DND-41 (cell line): Measurements from ENCODE around the gene STK32B.
A peak's percentile ranks its signal among the peaks of the same experiment; 100 is the strongest.

ENCODE experiments used
- ATAC-seq: fragments of 200-7000 bp; cut with Tn5 transposase; 3 replicates; pipeline ENCODE4 v1.9.1; 2021; ENCODE audit warnings: low read depth; ENCODE audit not compliant: insufficient read depth
- DNase-seq: peaks from one replicate; pipeline ENCODE4 v3.0.0-alpha.2; 2020
- H2AFZ ChIP-seq: 2 replicates; pipeline ENCODE4 v1.6.0; 2012; ENCODE audit warnings: low read depth, low read length
- H3K27ac ChIP-seq: 2 replicates; pipeline ENCODE4 v1.5.1; 2012; ENCODE audit warnings: low read length, inconsistent platforms
- H3K27me3 ChIP-seq: fragments of 200-600 bp; sonication (generic); 2 replicates; pipeline ENCODE4 v1.6.0; 2012; ENCODE audit warnings: low read length, mild to moderate bottlenecking, inconsistent platforms; ENCODE audit not compliant: insufficient read depth, poor library complexity
- H3K36me3 ChIP-seq: 2 replicates; pipeline ENCODE4 v1.5.1; 2012; ENCODE audit warnings: low read length, inconsistent platforms; ENCODE audit not compliant: insufficient read depth
- H3K4me1 ChIP-seq: 2 replicates; pipeline ENCODE4 v1.5.1; 2012; ENCODE audit warnings: mild to moderate bottlenecking, low read length; ENCODE audit not compliant: insufficient read depth
- H3K4me2 ChIP-seq: 2 replicates; pipeline ENCODE4 v1.6.0; 2012; ENCODE audit warnings: mild to moderate bottlenecking, moderate library complexity, low read length, inconsistent platforms; ENCODE audit not compliant: insufficient read depth
- H3K4me3 ChIP-seq, 2 experiments: fragments of 200-600 bp in 1 of 2; shearing (Covaris generic) in 1 of 2; 2 replicates each; pipeline ENCODE4 v1.5.1; 2012 to 2016; ENCODE audit warnings: inconsistent platforms in 2 of 2, low read length in 2 of 2, mild to moderate bottlenecking in 2 of 2, low read depth in 1 of 2, moderate library complexity in 1 of 2
- H3K79me2 ChIP-seq: 2 replicates; pipeline ENCODE4 v1.6.0; 2012; ENCODE audit warnings: low read length, inconsistent platforms; ENCODE audit not compliant: insufficient read depth
- H3K9ac ChIP-seq: 2 replicates; pipeline ENCODE4 v1.6.0; 2012; ENCODE audit warnings: low read depth, mild to moderate bottlenecking, inconsistent platforms, low read length, moderate library complexity
- H3K9me3 ChIP-seq: 2 replicates; pipeline ENCODE4 v1.5.1; 2012; ENCODE audit warnings: low read length, moderate library complexity, mild to moderate bottlenecking, inconsistent platforms; ENCODE audit not compliant: insufficient read depth, severe bottlenecking
- H4K20me1 ChIP-seq: 2 replicates; pipeline ENCODE4 v1.6.0; 2012; ENCODE audit warnings: low read length; ENCODE audit not compliant: insufficient read depth
- CTCF ChIP-seq: IDR thresholded peaks from 2 replicates; pipeline ENCODE4 v1.5.1; 2012; ENCODE audit warnings: borderline replicate concordance, low read length, moderate library complexity, mild to moderate bottlenecking; ENCODE audit not compliant: poor library complexity, severe bottlenecking; ENCODE audit errors: extremely low read depth
- EZH2 ChIP-seq: IDR thresholded peaks from 3 replicates; pipeline ENCODE4 v1.6.1; 2012; ENCODE audit warnings: borderline replicate concordance, low read depth, mild to moderate bottlenecking, moderate library complexity, low read length, inconsistent platforms; ENCODE audit not compliant: severe bottlenecking

STK32B gene

GRCh38 chr4:5200513-5200912 lies 149.2 kb downstream of the STK32B start:
- TF ChIP-seq CTCF (no peak), EZH2 (no peak)
- Histone ChIP-seq H3K9me3 (no peaks in the 10 kb centered on the region), H3K79me2 (no peaks in the 10 kb centered on the region), H3K27ac (no peak overlapping the region), H3K27me3 (no peaks in the 10 kb centered on the region), H3K36me3 (no peaks in the 10 kb centered on the region), H3K4me1 (no peaks in the 10 kb centered on the region), H3K9ac (no peak overlapping the region), H2AFZ (no peak overlapping the region), H4K20me1 (no peaks in the 10 kb centered on the region), H3K4me3 (no peak overlapping the region), H3K4me2 (no peak overlapping the region)
- ATAC-seq (no peak), DNase-seq (no peak)

GRCh38 chr4:5203309-5203992 lies 152.2 kb downstream of the STK32B start:
- Histone ChIP-seq H3K4me3 (no peak overlapping the region), H3K36me3 (no peaks in the 10 kb centered on the region), H3K4me2 (no peak overlapping the region), H2AFZ (no peak overlapping the region), H3K27me3 (no peaks in the 10 kb centered on the region), H4K20me1 (no peaks in the 10 kb centered on the region), H3K9ac (no peak overlapping the region), H3K79me2 (no peaks in the 10 kb centered on the region), H3K4me1 (no peaks in the 10 kb centered on the region), H3K27ac (no peak overlapping the region), H3K9me3 (no peaks in the 10 kb centered on the region)
- DNase-seq: peak; percentile 20
- ATAC-seq: peak; percentile 52; the same call in 2 of the 3 replicates
- TF ChIP-seq CTCF (no peak), EZH2 (no peak)

- no peak for ATAC-seq
- H3K9ac ChIP-seq: no peak overlapping the region
- TF ChIP-seq EZH2 (no peak), CTCF (no peak)
- H3K27ac ChIP-seq: no peak overlapping the region
- no peaks in the 10 kb centered on the region for H4K20me1 ChIP-seq
- no peak overlapping the region for H3K4me3 ChIP-seq
- H3K4me1 ChIP-seq: no peaks in the 10 kb centered on the region
- no peak for DNase-seq
- H3K9me3 ChIP-seq: no peaks in the 10 kb centered on the region
- no peaks in the 10 kb centered on the region for H3K79me2 ChIP-seq
- no peaks in the 10 kb centered on the region for H3K27me3 ChIP-seq
- no peak overlapping the region for H3K4me2 ChIP-seq
- H2AFZ ChIP-seq: no peak overlapping the region
- H3K36me3 ChIP-seq: no peaks in the 10 kb centered on the region
These were observed 152.7 kb downstream of the STK32B start for GRCh38 chr4:5203993-5204310.
